ENCODE data around the gene UGT1A4. TPM values are rescaled to one million over a fixed set of nuclear protein-coding genes. Genes with fewer than 3 reads are reported as not detected.

UGT1A4 gene
- total and polyA plus RNA-seq, 9 of the 15 experiments (the other 6 are each of a cell fraction or from before 2014, with no cell fraction given), result not detected

GRCh38 chr2:233700028-233700635, 18.4 kb upstream of the UGT1A4 start (continued):
- TF ChIP-seq E2F5 (CRISPR knock-in tag; IDR thresholded peaks at IDR 0.05), result no peak
- no peak for TF ChIP-seq ZNF253 (CRISPR knock-in tag; conservative IDR thresholded peaks at IDR 0.05)
- TF ChIP-seq RB1 (IDR thresholded peaks at IDR 0.05; ENCODE audit: low read depth), result no peak
- no peak; the same call in 1 of the 2 replicates for TF ChIP-seq MEF2D (tag; conservative IDR thresholded peaks at IDR 0.05; ENCODE audit: low read depth)
- TF ChIP-seq ELF1 (tag; IDR thresholded peaks at IDR 0.05), result no peak
- TF ChIP-seq PRDM10 (IDR thresholded peaks at IDR 0.05; ENCODE audit: partially characterized antibody), result no peak
- TF ChIP-seq VEZF1 (CRISPR knock-in tag; IDR thresholded peaks at IDR 0.05), result no peak; the same call in 1 of the 2 replicates
- TF ChIP-seq BCLAF1 (IDR thresholded peaks at IDR 0.05; ENCODE audit: borderline replicate concordance in 1 of 2, control insufficient read depth in 1 of 2, low read depth in 2 of 2, low read length in 1 of 2), result no peak
- TF ChIP-seq ETS1 (conservative IDR thresholded peaks at IDR 0.05; ENCODE audit: control insufficient read depth, low read depth, low read length), result no peak
- TF ChIP-seq CHCHD3 (CRISPR knock-in tag; IDR thresholded peaks at IDR 0.05), result no peak
- TF ChIP-seq ZNF197 (CRISPR knock-in tag; IDR thresholded peaks at IDR 0.05; ENCODE audit: low read depth), result no peak
- no peak for TF ChIP-seq SETDB1 (IDR thresholded peaks at IDR 0.05; ENCODE audit: low read length)
- TF ChIP-seq TOE1 (IDR thresholded peaks at IDR 0.05; ENCODE audit: borderline replicate concordance), result no peak
- no peak for TF ChIP-seq TOE1 (CRISPR knock-in tag; IDR thresholded peaks at IDR 0.05; ENCODE audit: borderline replicate concordance, low read depth)
- TF ChIP-seq NCOA1 (IDR thresholded peaks at IDR 0.05; ENCODE audit: low read depth), result peak; percentile 52; the same call in 1 of the 2 replicates
- no peak for TF ChIP-seq ZNF785 (CRISPR knock-in tag; IDR thresholded peaks at IDR 0.05)
- TF ChIP-seq HIVEP1 (CRISPR knock-in tag; IDR thresholded peaks at IDR 0.05), result no peak
- no peak for TF ChIP-seq SMARCB1 (IDR thresholded peaks at IDR 0.05; ENCODE audit: insufficient read length, low read depth)

Data from K562 (cell line).